Body of pancreas (tissue), 4 donors: Measurements from ENCODE around the gene PCDHGA4. TPM values are rescaled to one million over a fixed set of nuclear protein-coding genes. Genes with fewer than 3 reads are reported as not detected.

Experiments used
- ATAC-seq: fragments of 150-250 bp; one replicate; pipeline ENCODE4 v1.9.1; 2016
- DNase-seq, 4 donors: peaks; one replicate each; pipeline ENCODE4 v3.0.0-alpha.2; 2019
- H3K27ac ChIP-seq, 4 donors: fragments of 200-600 bp; sonication (generic); 1 replicate in 3 of 4; 2 replicates in 1 of 4; pipeline versions ENCODE4 v1.5.1 to v1.6.1; 2016 to 2019; ENCODE audit warnings: mild to moderate bottlenecking in 1 of 4, mixed read lengths in 1 of 4, moderate library complexity in 1 of 4
- H3K27me3 ChIP-seq, 2 donors: fragments of 200-600 bp; sonication (generic); one replicate each; pipeline ENCODE4 v1.6.0; 2016; ENCODE audit warnings: mild to moderate bottlenecking in 1 of 2
- H3K36me3 ChIP-seq, 2 donors: fragments of 200-600 bp; sonication (generic); replicated peaks in 1 of 2; 2 replicates each; pipeline ENCODE4 v1.5.1; 2016; ENCODE audit warnings: low read depth in 2 of 2; ENCODE audit not compliant: insufficient read depth in 1 of 2
- H3K4me1 ChIP-seq: fragments of 200-600 bp; sonication (generic); one replicate; pipeline ENCODE4 v1.6.0; 2016
- H3K4me3 ChIP-seq, 2 donors: fragments of 200-600 bp; sonication (generic); 1 replicate in 1 of 2; 2 replicates in 1 of 2; pipeline ENCODE4 v1.5.1; 2016 to 2019
- H3K9me3 ChIP-seq, 3 donors: fragments of 200-600 bp; sonication (generic); 1 replicate in 2 of 3; 2 replicates in 1 of 3; pipeline ENCODE4 v1.5.1; 2016
- CTCF ChIP-seq, 7 experiments: fragments of 450-650 bp in 4 of 7; fragments of 200-600 bp in 3 of 7; sonication (generic) in 3 of 7; IDR thresholded peaks; one replicate each; pipeline ENCODE4 v1.5.1; 2016 to 2019; ENCODE audit warnings: antibody characterized with exemption in 7 of 7
- POLR2A ChIP-seq, 3 donors: fragments of 450-650 bp; IDR thresholded peaks; one replicate each; pipeline ENCODE4 v1.6.1; 2016; ENCODE audit warnings: antibody characterized with exemption in 3 of 3, mild to moderate bottlenecking in 2 of 3
- WGBS, 2 donors: methylation state at CpG; one replicate each; pipeline ENCODE4 v1.1.5; 2017; 5-methylcytosine and 5-hydroxymethylcytosine counted together
- intact Hi-C: fragments of 100-400 bp; cut with DNase I; formaldehyde crosslinking; loops from one replicate; pipeline ENCODE4 v1.15.1; 2023
- total RNA-seq, 2 donors: library from RNA; depleted of rRNA; stranded (reverse); fragments of >200 nt; gene quantifications; one replicate each; pipeline ENCODE4 v1.1.0, GENCODE V29; 2016

Gene PCDHGA4
- total RNA-seq, 2 donors from 2014 or later, result 6.7 to 10.9 TPM

GRCh38 chr5:141403387-141403786 is 48.6 kb downstream of the PCDHGA4 start:
- no peak for ATAC-seq
- Histone ChIP-seq H3K9me3 (peaks cover 0 to 71% (median 10%) of the 10 kb centered on the region in 3 donors), H3K36me3 (no peaks in the 10 kb centered on the region), H3K27me3 (no peaks in the 10 kb centered on the region), H3K27ac (no peak overlapping the region), H3K4me1 (no peaks in the 10 kb centered on the region), H3K4me3 (no peak overlapping the region)
- no peak for DNase-seq
- intact Hi-C loops, result no loop called here
- 23% methylated on average over 17 to 22 of the region's 22 CpGs for WGBS, 2 donors
- TF ChIP-seq POLR2A (IDR thresholded peaks at IDR 0.05) (no peak), CTCF (IDR thresholded peaks at IDR 0.05) (no peak)

Other genes with a start within 250 kb of the PCDHGA4 start
- 1 to 10 TPM; 1.6 to 3.3 TPM for gene PCDHB4, start 233.2 kb upstream of the PCDHGA4 start, total RNA-seq
- 10 to 100 TPM in 1 of 2 donors, 1 to 10 TPM in 1; 4.3 to 10.6 TPM for gene PCDHB5, start 219.8 kb upstream of the PCDHGA4 start, total RNA-seq
- 1 to 10 TPM in 1 of 2 donors, under 1 TPM in 1; 0.33 to 1.0 TPM for gene PCDHB6, start 205.0 kb upstream of the PCDHGA4 start, total RNA-seq
- under 1 TPM in 1 of 2 donors, not detected in 1; 0.52 TPM for gene PCDHB7, start 182.4 kb upstream of the PCDHGA4 start, total RNA-seq
- gene PCDHB8, start 177.2 kb upstream of the PCDHGA4 start, total RNA-seq, result under 1 TPM; 0.33 to 0.52 TPM
- gene PCDHB16, start 172.6 kb upstream of the PCDHGA4 start, total RNA-seq, result 1 to 10 TPM; 2.1 to 4.6 TPM
- 10 to 100 TPM in 1 of 2 donors, under 1 TPM in 1; 0.78 to 19.8 TPM for gene PCDHB9, start 167.9 kb upstream of the PCDHGA4 start, total RNA-seq
- gene PCDHB10, start 162.7 kb upstream of the PCDHGA4 start, total RNA-seq, result 1 to 10 TPM; 1.3 to 2.3 TPM
- gene PCDHB11, start 155.4 kb upstream of the PCDHGA4 start, total RNA-seq, result 1 to 10 TPM; 4.4 to 4.9 TPM
- gene PCDHB12, start 146.3 kb upstream of the PCDHGA4 start, total RNA-seq, result 1 to 10 TPM; 2.0 to 3.4 TPM
- 1 to 10 TPM; 6.5 to 7.6 TPM for gene PCDHB13, start 141.1 kb upstream of the PCDHGA4 start, total RNA-seq
- 1 to 10 TPM; 3.4 to 7.3 TPM for gene PCDHB14, start 131.7 kb upstream of the PCDHGA4 start, total RNA-seq
- gene PCDHB15, start 109.6 kb upstream of the PCDHGA4 start, total RNA-seq, result 1 to 10 TPM; 3.1 to 3.6 TPM
- not detected for gene SLC25A2, start 51.0 kb upstream of the PCDHGA4 start, total RNA-seq
- gene TAF7, start 34.2 kb upstream of the PCDHGA4 start, total RNA-seq, result 10 to 100 TPM; 28.7 to 32.2 TPM
- gene PCDHGA1, start 24.5 kb upstream of the PCDHGA4 start, total RNA-seq, result under 1 TPM; 0.33 to 0.78 TPM
- gene PCDHGA2, start 16.3 kb upstream of the PCDHGA4 start, total RNA-seq, result 1 to 10 TPM; 2.0 to 2.9 TPM
- gene PCDHGA3, start 11.2 kb upstream of the PCDHGA4 start, total RNA-seq, result 10 to 100 TPM in 1 of 2 donors, 1 to 10 TPM in 1; 4.2 to 11.2 TPM
- gene PCDHGB1, start 4.9 kb upstream of the PCDHGA4 start, total RNA-seq, result 1 to 10 TPM; 3.9 to 6.9 TPM
- gene PCDHGB2, start 5.0 kb downstream of the PCDHGA4 start, total RNA-seq, result 1 to 10 TPM; 2.3 to 9.3 TPM
- 1 to 10 TPM; 5.6 to 6.0 TPM for gene PCDHGA5, start 9.1 kb downstream of the PCDHGA4 start, total RNA-seq
- 10 to 100 TPM in 1 of 2 donors, 1 to 10 TPM in 1; 4.2 to 10.2 TPM for gene PCDHGB3, start 15.2 kb downstream of the PCDHGA4 start, total RNA-seq
- gene PCDHGA6, start 18.9 kb downstream of the PCDHGA4 start, total RNA-seq, result 10 to 100 TPM in 1 of 2 donors, 1 to 10 TPM in 1; 5.2 to 11.2 TPM
- gene PCDHGA7, start 27.7 kb downstream of the PCDHGA4 start, total RNA-seq, result 1 to 10 TPM; 5.2 to 7.6 TPM
- gene PCDHGB4, start 32.7 kb downstream of the PCDHGA4 start, total RNA-seq, result 1 to 10 TPM; 3.6 to 4.9 TPM
- gene PCDHGA8, start 37.6 kb downstream of the PCDHGA4 start, total RNA-seq, result 10 to 100 TPM in 1 of 2 donors, 1 to 10 TPM in 1; 4.2 to 10.2 TPM
- gene PCDHGB5, start 42.9 kb downstream of the PCDHGA4 start, total RNA-seq, result 10 to 100 TPM in 1 of 2 donors, 1 to 10 TPM in 1; 7.8 to 15.2 TPM
- gene PCDHGA9, start 47.8 kb downstream of the PCDHGA4 start, total RNA-seq, result 1 to 10 TPM; 4.9 to 8.2 TPM
- gene PCDHGB6, start 53.0 kb downstream of the PCDHGA4 start, total RNA-seq, result 1 to 10 TPM; 4.6 to 8.0 TPM
- gene PCDHGA10, start 58.0 kb downstream of the PCDHGA4 start, total RNA-seq, result 1 to 10 TPM; 5.3 to 5.4 TPM
- 1 to 10 TPM; 7.0 to 7.9 TPM for gene PCDHGB7, start 62.7 kb downstream of the PCDHGA4 start, total RNA-seq
- gene PCDHGA11, start 66.0 kb downstream of the PCDHGA4 start, total RNA-seq, result 1 to 10 TPM; 4.9 to 6.9 TPM
- gene PCDHGA12, start 75.5 kb downstream of the PCDHGA4 start, total RNA-seq, result 1 to 10 TPM; 5.3 to 5.4 TPM
- gene PCDHGC3, start 120.9 kb downstream of the PCDHGA4 start, total RNA-seq, result 10 to 100 TPM in 1 of 2 donors, 1 to 10 TPM in 1; 9.6 to 16.1 TPM
- 1 to 10 TPM; 1.6 to 2.0 TPM for gene PCDHGC4, start 130.0 kb downstream of the PCDHGA4 start, total RNA-seq
- 1 to 10 TPM; 2.0 to 3.1 TPM for gene PCDHGC5, start 134.1 kb downstream of the PCDHGA4 start, total RNA-seq